Islet precursor cell (in vitro differentiated cells): ENCODE measurements around the gene RIMS3.

Experiments
- DNase-seq: peaks from one replicate; pipeline ENCODE4 v3.0.0-alpha.2; 2018

Gene RIMS3

DNA sequence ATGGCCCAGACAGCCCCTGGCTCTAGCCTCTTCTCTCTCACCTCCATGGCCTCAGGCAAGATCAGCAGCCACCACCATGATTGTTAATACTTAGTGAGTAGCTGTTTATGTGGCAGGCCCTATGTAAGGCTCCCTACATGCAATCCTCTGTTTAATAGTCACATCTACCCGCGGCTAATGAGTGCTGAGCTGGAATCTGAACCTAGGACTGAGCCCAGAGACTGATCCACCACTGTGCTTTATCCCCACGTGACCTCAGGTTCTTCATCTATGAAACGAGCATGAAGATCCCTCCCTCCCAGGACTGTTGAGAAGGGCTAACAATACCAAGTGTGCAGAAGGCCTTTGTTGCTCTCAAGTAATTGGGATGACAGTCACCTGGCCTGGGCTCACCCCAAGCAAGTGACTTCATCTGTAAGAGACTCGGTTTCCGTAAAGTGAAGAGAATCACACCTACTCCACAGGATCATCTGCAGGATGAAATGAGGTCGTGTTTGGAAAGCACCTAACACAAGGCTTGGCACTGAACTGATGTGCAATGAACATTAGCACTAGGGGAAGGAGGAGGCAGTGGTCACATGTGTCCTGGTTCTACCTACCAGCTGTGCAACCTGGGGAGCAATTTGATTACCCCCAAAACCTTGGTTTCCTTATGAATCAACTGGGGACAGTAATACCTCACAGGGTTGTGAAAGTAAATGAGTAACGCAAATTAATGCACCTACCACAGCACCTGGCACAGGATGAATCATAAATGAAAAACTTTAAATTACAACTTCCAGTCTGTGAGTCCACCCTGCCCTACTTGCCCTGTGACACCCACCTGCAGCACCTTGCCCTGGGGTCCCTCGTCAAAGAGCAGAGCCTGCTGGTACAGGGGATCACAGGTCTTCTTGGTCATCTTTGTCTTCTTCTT, 37.2 kb downstream of the RIMS3 start:
- peak; percentile 21 for DNase-seq

DNA sequence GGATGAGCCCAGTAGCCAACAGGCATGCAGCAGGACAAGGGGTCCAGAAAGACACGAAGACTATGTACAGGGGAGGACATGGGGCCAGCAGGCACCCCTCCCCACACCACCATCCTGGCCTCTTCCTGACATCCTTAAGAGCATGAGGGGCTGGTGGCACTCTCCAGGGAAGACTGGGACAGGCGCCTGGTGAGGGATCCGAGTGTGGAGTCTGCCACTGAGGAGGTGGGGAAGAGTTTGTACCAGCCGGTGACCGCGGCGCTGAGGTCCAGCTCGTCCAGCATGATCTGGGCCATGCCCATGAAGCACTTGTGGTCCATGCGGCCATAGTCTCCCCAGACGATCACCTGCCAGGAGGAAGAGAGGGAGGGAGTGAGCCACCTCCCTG, 39.1 kb downstream of the RIMS3 start:
- DNase-seq, result peak; percentile 50

DNA sequence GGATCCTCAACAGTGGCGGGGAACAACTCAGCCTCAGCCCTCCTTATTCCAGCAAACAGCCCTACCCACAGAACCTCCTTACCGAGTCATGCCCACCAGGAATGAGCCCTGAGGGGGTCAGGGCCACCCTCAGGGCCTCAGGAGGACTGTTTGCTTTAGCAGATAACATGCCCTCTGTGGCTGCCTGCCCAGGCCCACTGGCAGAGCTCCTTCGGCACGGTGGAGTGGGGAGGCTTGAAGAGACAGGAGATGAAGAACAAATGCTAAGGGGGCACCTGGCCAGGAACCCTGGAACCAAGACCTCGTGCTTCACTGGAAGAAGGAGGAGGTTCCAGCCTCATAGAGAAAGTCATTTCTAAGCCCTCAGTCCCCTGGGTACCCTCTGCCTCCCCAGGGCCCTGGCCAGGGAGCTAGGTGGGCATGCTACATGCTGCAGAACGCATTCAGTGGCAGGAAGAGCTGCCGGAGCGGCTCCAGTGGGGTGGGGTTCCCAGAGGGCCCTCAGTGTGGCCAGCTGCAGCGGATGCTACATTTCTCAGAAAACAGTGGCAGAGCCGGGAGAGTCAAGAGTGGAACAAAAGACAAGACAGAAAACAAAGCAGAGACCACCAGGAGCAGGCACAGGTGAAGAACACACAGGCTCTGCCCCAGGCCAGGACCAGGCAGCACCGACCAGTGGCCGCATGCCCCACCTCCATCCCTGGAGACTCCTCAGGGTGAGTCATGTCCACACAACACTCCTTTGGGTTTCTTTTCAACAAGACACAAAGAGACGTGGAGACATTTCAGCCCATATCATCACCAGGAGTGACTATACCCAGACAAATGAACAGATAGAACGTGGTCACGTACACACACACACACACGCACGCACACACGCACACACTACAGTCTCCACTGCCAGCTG, 39.8 kb downstream of the RIMS3 start:
- peak; percentile 69 for DNase-seq

DNA sequence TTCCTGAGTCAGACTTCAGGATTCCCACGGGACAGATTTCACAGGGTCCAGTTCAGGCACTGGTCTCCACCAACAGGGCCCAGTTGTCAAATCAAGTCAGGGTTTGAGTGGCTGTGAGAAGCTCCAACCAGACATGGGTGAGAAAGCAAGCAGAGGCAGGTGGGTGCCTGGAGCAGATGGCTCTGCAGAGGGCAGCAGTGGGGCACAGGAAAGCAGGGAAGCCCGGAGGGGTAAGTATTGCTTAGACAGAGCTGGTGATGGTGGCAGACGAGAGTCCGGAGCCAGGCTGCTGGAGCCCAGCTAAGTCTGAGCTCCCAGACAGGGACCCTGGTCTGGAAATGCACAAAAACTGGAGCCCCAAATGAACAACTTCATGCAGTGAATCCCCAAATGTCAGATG, 40.4 kb downstream of the RIMS3 start:
- DNase-seq, result peak; percentile 55

DNA sequence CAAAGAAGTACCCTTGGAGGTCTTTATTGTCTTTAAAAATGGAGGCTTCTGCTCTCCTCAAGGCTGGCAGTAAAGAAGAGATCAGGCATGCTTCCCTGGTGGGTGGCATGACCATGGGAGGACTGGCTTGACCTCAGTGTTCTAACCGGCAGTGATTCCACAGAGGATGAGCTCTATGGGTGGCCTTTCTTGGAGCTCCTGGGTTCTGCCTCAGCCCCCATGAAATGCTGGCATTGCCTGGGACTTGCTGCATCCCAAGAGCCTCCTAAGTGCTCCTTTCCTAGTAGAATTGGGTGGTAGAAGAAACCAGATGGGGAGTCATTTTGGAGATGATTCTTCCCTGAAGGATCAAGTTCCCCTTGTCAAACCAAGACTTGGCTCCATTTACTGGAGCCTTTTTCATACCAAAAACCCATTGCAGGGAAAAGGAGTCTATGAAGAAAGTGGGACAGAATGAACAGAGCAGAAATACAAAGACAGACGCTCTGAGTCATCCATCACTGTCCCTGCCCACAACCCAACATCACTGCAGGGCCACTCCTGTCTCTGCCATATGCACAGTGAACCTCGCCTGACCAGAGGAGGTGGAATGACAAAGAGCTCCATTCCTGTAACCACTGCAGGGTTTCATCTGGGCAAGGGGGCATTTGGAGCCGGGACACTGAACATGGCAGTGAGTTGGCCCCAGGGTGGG, 42.4 kb downstream of the RIMS3 start:
- DNase-seq, result no peak

DNA sequence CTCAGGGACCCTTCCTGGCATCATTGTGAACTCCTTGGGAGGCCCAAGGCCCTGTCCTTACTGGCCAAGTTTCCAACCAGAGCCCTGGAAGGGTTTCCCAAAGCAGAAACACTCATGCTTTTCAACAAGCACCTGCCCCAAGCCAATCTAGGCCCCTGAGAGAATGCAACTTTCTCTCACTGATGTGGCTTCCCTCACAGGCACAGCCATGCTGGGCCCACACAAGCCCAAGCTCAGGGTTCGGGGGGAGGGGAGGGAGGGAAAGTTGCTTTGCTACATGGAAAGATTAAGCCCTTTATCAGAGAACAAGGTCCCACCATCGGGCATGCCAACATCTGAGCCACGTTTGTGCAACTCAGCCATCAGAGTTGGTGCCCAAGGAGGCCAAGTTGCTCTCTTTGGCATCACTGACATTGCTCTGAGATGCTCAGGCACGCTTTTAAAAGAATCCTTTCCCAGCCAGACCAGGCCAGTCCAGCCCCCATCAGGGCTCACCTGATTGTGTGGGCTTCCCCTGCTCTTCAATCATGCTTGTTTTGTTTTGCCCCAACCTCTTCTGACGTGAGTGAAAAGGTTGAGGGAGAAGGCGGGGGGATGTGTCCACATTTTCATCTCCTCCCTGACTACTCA, 43.5 kb downstream of the RIMS3 start:
- no peak for DNase-seq

DNA sequence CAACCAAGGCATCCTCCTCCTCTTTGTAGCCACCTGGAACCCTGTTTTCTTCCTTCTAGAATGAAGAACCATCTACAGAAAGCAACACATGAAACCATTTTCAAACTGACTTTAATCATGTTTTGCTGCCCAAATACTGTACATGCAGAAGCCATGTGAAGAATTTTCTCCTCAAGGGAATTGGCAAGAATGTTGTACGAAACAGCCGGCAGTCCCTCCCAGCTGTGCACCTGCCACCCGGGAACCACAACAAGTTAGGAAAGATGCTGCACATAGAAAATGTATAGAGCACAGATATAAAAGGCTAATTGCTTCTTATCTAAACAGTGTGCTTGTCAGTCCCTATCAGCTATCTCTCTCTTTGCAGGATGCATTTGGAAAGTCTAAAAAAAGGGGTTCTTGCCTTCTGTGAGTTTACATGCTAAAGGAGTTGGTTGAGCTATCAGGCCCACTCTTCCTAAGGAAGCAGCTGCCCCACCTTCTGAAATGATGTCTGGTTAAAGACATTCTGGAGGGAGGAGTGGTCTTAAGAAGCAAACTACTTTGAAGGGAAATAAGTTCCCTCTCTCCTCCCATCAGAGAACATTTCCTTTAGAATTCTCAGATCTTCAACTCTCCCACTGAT, 44.8 kb downstream of the RIMS3 start:
- DNase-seq, result no peak

DNA sequence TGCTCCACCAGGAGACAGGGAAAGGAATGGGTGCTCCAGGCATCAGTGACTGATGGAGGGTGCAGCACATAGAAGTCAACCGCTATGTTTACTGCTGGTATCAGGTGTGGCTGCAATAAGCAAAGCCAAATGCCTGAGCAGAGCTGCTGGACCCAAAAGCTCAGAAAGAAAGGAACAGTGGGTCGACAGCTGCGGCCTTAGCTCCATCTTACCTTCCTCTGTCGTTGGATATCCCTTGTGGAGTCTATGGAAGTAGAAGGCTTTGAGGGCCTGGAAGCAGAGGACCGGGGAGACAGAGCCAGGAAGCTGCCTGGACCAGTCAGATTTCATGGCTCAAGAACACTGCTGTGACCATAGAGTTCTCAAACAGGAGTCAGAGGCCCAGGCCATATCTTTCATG, 45.3 kb downstream of the RIMS3 start:
- no peak for DNase-seq

DNA sequence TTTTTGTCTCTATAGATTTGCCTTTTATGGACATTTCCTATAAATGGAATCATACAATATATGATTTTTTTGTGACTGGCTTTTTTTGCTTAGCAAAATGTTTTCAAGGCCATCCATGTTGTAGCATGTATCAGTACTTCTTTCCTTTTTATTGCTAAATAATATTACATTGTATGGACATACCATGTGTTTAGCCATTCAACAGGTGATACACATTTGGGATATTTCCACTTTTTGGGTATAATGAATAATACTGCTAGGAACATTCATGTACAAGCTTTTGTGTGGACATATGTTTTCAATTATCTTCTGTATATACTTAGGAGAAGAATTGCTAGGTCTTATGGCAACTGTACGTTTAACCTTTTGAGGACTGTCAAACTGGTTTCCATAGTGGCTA, 47.4 kb downstream of the RIMS3 start:
- DNase-seq, result no peak

DNA sequence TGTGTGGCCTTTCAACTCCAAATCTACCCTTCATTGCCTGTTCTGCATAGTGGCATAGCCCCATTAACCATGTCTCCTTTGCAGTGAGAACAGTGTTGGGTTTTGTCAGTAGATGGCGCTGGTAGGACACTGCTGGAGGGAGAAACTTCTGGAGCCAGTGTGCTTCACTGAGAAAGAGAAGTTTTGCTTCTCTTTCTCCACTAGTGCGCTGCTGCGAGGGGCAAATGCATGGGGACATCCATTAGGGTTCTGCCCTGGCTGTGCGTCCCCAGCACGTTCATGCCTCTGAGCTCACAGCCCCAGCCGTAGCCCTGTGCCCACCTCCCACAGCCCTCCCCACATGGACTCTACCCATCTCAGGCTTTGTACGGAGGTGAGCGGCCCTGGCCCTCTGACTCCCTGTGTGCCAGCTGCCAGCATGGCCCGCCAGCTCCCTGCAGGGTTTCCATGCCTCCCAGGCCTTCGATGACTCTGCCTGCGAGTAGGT, 53.1 kb downstream of the RIMS3 start:
- peak; percentile 87 for DNase-seq

DNA sequence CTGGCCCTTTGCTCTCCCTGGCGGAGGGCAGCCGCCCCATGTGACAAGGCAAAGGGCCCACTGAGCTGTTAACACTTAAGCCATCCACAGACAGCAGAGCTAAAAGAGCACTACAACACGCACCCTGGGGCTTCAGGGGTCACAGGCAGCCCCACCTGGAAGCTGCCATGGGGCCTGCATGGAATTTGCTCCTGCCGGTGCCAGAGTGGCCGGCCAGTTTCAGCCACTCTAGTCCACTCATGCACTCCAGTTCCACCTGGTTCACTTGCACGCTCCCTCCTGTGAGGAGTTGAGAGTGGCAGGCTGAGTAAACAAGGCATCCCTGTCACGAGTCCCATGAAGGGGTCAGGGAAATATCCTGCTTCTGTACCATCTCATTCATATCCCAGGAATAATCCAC, 55.3 kb downstream of the RIMS3 start:
- DNase-seq, result no peak

DNA sequence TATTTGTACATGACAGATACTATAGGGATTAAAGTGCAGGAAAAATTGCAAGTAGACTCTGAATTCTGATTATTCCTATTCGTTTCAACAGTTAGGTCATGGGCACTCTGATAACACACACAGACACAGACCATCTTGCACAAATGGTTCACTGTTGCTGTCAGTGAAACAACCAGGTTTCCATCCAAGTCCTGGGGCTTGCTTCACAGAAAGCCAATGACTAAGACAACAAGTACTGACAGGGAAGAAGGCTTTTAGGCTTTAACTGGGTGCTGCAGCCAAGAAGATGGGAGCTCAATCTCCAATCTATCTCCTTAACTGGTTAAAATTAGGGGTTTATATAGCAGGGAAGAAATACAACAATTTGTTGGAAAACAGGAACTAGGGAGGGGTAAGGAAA, 57.6 kb downstream of the RIMS3 start:
- DNase-seq, result no peak

DNA sequence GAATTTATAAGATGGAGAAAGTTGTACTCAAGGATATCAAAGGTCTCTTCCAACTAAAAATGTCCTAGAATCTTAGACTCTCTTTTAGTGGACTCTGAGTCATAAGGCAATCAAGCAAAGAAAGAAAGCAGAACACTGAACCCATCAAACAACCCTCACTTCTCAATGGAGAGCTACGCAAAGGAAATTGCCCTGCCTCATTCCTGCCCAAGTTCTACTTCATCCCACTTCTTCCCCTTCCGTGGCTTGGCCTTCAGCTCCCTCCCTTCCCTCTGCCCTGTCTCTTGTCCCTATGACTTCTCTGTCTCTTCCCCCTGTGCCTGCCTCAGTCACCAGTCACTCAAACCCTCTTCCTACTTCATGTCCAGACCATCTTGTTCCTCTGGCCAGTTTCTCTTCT, 58.5 kb downstream of the RIMS3 start:
- no peak for DNase-seq

DNA sequence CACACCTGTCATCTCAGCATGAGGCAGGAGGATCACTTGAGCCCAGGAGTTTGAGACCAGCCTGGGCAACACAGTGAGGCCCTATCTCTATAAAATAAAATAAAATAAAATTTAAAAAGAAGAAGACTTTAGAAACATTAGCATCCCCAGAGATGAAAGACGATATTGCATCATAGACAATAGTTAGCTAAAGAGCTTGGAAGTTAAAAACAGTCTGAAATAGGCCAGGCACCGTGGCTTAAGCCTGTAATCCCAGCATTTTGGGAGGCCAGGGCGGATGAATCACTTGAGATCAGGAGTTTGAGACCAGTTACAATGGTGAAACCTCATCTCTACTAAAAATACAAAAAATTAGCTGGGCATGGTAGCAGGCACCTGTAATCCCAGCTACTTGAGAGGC, 59.3 kb downstream of the RIMS3 start:
- no peak for DNase-seq

DNA sequence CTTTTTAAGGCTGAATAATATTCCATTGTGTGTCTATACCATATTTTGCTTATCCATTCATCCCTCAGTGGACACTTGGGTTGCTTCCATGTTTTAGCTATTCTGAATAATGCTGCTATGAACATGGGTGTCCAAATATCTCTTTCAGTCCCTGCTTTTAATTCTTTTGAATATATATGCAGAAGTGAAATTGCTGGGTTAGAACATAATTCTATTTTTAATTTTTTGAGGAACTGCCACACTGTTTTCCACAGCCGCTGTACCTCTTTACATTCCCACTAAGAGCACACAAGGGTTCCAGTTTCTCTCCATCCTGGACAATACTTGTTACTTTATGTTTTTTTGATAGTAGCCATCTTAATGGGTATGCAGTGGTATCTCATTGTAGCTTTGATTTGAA, 65.6 kb downstream of the RIMS3 start:
- DNase-seq, result no peak

DNA sequence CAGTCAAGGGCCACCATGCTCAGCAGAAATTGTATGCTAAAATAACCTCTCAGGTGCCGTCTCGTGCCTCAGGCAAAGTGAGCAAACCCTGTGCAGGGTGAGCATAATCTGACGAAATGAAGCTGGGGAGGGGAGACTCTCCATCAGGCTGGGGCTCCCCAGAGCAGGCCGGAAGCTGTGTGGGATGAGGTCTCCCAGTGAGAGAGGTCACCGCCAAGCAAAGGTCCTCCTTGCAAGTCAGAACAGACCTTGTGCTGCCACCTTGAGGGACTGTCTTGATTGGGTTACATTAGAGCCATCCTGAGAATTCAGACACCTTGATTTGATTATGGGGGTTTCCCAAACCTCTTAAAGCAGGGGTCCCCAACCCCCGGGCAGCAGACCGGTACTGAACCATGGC, 69.9 kb downstream of the RIMS3 start:
- no peak for DNase-seq

DNA sequence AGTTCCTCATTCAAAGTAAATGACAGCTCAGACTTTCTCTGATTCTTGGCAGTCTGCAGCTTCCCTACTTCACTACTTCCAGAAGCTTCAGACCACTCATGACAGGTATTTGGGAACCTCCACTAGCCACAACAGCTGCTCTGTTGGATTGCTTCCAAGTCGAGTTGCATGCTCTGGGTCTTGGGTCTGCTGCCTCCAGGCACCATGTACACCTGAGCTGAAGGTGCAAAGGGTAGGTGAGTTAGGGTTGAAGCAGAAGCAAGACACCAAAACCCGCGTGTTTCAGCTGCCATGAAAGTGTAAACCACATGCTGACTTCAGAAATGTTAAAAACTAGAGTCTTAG, 71.3 kb downstream of the RIMS3 start:
- no peak for DNase-seq

DNA sequence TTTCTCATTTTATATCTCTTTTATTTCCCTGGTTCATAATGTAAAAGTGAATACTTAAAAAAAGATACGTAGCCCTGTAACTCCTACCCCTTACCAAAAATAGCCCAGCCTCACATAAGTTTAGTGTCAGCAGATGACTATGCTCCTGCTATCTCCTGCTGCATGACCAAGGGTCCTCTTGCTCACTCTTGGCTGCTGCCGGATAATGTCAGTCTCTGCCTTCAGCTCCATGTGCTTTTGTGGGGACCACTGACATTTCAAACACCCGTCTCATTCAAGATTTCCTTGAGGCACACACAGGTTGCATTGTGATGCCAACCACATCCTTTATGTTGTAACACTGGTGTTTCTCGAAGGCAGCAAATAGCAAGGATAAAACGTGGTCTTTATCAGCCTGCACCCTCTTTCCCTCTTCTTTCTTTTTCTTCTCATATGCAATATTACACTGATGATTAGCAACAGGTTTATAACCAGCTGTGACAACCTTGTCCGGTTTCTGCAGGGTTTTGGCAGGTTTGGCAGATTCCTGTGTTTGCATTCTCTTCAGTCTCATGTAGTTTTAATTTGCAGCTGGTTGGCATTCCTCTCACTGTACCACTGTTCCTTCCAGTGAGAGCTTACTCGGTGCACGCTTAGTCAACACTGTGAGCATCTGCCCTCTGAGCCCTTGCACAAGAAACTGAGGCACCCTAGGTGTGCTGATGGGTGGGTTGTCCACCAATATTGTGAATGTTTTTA, 71.9 kb downstream of the RIMS3 start:
- no peak for DNase-seq

DNA sequence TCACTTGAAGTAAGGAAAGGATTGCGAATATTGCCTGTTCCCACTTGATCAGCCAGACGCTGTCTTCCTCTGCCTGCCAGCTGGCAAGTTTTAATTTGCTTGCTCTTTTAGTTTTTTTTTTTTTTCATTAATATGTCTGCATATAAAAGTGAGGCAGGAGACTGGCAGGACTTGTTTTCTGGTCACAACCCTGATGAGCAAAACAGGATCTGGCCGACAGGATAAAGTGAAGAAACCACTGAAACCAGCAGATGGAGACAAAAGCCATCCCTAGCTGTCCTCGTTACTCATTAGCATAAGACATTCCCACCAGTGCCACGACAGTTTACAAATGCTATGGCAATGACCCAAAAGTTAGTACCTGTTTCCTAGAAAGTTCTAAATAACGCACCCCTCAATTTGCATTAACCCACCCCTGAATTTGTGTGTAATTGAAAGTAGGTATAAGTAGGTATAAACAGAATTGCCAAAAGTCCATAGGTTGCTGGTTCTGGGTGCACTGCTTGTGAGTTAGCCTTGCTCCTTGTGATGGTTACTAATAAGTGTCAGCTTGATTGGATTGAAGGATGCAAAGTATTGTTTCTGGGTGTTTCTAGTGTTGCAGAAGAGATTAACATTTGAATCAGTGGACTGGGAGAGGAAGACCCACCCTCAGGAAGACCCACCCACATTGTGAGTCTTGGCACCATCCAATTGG, 73.2 kb downstream of the RIMS3 start:
- DNase-seq, result no peak

DNA sequence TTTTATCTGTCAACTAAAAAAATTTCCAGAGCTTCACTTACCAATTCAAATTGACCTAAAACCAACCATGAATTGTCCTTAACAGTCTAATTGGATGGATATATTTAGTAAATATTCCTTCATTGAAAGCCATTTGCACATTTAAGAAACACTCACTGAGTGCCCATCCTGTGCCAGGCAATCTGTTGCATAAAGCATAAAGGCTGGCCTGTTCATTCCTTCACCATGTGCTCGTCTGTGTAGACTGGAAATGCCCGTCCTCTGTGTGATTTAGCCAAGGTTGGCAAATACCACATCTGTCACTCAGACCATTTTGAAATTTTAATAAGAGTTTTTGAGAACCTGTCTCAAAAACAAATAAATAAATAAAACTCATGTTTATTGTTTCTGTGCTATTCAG, 76.9 kb downstream of the RIMS3 start:
- DNase-seq, result no peak

DNA sequence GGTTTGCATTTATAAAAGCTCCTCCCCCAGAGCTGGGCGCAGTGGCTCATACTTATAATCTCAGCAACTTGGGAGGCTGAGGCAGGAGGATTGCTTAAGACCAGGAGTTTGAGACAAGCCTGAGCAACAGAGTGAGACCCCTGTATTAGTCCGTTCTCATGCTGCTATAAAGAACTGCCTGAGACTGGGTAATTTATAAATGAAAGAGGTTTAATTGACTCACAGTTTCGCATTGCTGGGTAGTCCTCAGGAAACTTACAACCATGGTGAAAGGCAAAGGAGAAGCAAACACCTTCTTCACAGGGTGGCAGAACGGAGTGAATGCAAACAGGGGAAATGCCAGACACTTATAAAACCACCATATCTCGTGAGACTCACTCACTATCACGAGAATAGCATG, 81.5 kb downstream of the RIMS3 start:
- no peak for DNase-seq
